SK-N-MC (cell line): Measurements from ENCODE around the gene SCFD2.
"Not testable (repeated sequence)": the region's sequence is repeated elsewhere in the genome, so short reads cannot be mapped to it uniquely, and the experiment has no call there.

ENCODE experiments used
- DNase-seq: peaks from one replicate; pipeline ENCODE4 v3.0.0-alpha.2; 2011; ENCODE audit warnings: low read depth, low spot score
- H3K27ac ChIP-seq: fragments of 200-600 bp; sonication (generic); 2 replicates; pipeline ENCODE4 v1.5.1; 2016; ENCODE audit warnings: mixed run types
- H3K36me3 ChIP-seq: fragments of 200-600 bp; sonication (generic); 2 replicates; pipeline ENCODE4 v1.6.1; 2017; ENCODE audit warnings: antibody characterized with exemption, low read length, mixed read lengths; ENCODE audit not compliant: insufficient read depth
- H3K4me3 ChIP-seq: fragments of 200-600 bp; sonication (generic); 2 replicates; pipeline ENCODE4 v1.5.1; 2016
- H3K9ac ChIP-seq: fragments of 200-600 bp; sonication (generic); 2 replicates; pipeline ENCODE4 v1.8.0; 2017; ENCODE audit warnings: mixed run types, mixed read lengths; ENCODE audit not compliant: insufficient read length
- H3K9me3 ChIP-seq: fragments of 200-600 bp; sonication (generic); 2 replicates; pipeline ENCODE4 v1.6.1; 2017; ENCODE audit warnings: low read depth, mild to moderate bottlenecking, antibody characterized with exemption, low read length, moderate library complexity, mixed read lengths
- EZH2 ChIP-seq: fragments of 200-600 bp; sonication (generic); IDR thresholded peaks from one replicate; pipeline ENCODE4 v1.6.1; 2017; ENCODE audit warnings: antibody characterized with exemption
- FOXP2 ChIP-seq: optimal IDR thresholded peaks from 2 replicates; pipeline ENCODE3; 2011; ENCODE audit warnings: mild to moderate bottlenecking, moderate library complexity; ENCODE audit not compliant: insufficient read depth; ENCODE audit errors: extremely low read length, control extremely low read depth
- POLR2AphosphoS5 ChIP-seq: IDR thresholded peaks from 2 replicates; pipeline ENCODE4 v1.6.1; 2012; ENCODE audit warnings: mild to moderate bottlenecking, low read depth, low read length, borderline replicate concordance

The SCFD2 gene

DNA sequence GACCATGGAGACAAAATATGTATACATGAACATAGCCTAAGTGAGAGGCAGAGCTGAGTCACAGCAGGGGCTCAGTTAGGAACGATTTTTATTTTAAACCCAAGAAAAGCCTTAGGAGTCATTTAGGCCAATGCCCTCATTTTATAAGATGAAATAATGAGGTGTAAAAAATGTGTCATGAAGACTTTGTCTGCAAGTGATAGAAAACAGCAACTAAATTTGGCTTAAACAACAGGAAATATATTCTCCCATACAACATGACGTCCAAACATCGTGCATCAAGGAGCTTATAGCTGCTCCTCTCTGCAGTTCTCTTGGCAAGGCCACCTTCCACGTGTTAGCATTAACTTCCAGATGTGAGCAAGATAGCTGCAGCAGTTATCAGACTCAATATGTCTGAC lies 16.8 kb downstream of the SCFD2 start:
- no peak overlapping the region for H3K27ac ChIP-seq
- H3K36me3 ChIP-seq, result peaks cover 9% of the 10 kb centered on the region; the same call in 1 of the 2 replicates
- DNase-seq, result no peak
- no peak overlapping the region for H3K4me3 ChIP-seq
- no peak for TF ChIP-seq FOXP2
- TF ChIP-seq EZH2, result no peak
- TF ChIP-seq POLR2AphosphoS5, result no peak
- H3K9me3 ChIP-seq, result no peaks in the 10 kb centered on the region
- no peak overlapping the region for H3K9ac ChIP-seq

DNA sequence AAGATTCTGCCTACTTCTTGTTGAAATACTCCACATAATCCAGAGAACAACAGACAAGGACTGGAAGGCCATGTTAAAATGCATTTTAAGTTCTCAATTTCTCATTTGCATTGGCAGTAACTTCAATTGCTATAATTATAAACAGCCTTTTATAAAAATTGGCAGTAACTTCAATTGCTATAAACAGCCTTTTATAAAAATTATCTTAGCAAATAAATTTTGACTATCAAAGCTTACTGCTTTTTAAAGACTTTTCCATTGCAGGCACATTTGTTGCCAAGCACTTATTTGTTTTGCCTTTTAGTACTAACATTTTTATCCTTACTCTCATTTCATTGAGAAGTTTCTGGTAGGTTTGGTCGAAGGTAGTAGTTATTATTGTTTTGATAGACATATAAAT lies 17.8 kb downstream of the SCFD2 start:
- H3K4me3 ChIP-seq, result no peak overlapping the region
- H3K36me3 ChIP-seq, result peaks cover 9% of the 10 kb centered on the region; the same call in 1 of the 2 replicates
- TF ChIP-seq POLR2AphosphoS5 (no peak), EZH2 (no peak), FOXP2 (no peak)
- H3K9ac ChIP-seq, result no peak overlapping the region
- no peak for DNase-seq
- H3K9me3 ChIP-seq, result no peaks in the 10 kb centered on the region
- H3K27ac ChIP-seq, result no peak overlapping the region; the same call in 1 of the 2 replicates

DNA sequence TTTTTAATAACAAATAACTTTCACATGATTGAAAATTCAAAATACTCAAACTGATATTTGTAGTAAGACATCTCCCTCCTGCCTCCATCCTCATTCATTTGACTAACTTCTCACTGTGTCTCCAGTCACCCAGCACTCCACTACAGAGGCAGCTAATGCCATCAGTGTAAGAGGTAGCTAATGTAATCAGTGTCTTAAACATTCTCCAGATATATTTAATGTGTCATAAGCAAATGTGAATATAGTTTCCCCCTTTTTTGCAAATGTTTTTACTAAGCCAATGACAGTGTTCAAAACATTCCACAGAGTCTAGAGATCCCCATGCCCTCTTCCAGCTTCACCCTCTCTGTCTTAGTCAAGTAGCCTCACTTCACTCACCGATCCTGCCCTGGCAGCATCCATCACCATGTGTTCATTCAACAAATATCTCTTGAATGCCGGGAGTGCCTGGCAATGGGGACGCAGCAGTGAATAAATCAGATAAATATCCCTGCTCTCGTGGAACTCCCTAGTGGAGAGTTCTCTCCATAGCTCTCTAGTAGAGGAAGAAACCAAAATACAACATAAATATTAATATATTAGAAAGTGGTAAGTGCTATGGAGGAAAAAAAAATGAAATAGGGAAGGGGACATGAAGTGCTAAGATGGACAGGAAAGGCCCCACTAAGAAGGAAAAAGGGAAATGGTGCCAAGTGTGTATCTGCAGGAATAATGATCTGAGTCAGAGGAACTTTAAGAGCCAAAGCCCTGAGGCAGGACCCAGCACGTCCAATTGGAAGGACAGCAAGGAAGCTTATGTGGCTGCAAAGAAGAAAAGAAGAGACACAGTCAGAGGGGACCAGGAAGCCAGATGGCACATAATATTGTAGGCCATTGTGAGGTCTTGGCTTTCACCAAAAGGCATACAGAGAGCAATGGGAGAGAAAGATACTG lies 18.7 kb downstream of the SCFD2 start:
- Histone ChIP-seq H3K36me3 (peaks cover 6% of the 10 kb centered on the region; the same call in 1 of the 2 replicates), H3K27ac (no peak overlapping the region), H3K9ac (no peak overlapping the region), H3K9me3 (no peaks in the 10 kb centered on the region), H3K4me3 (no peak overlapping the region)
- TF ChIP-seq POLR2AphosphoS5 (no peak), FOXP2 (no peak), EZH2 (no peak)
- no peak for DNase-seq

DNA sequence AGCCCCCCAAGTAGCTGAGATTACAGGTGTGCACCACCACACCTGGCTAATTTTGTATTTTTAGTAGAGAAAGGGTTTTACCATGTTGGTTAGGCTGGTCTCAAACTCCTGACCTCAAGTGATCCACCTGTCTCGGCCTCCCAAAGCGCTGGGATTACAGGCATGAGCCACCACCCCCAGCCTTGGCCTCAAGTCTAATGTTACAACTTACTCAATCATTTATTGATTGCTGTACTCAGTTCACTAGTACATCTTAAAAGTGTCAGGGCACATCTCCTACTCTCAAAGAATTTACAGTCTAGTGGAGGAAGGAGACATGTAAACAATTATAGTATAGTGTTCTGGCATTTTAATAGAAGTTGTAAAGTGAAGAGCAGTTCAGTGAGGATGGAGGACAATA lies 19.5 kb downstream of the SCFD2 start:
- H3K36me3 ChIP-seq, H3K4me3 ChIP-seq, H3K27ac ChIP-seq, H3K9ac ChIP-seq, H3K9me3 ChIP-seq, DNase-seq: not testable (repeated sequence)

DNA sequence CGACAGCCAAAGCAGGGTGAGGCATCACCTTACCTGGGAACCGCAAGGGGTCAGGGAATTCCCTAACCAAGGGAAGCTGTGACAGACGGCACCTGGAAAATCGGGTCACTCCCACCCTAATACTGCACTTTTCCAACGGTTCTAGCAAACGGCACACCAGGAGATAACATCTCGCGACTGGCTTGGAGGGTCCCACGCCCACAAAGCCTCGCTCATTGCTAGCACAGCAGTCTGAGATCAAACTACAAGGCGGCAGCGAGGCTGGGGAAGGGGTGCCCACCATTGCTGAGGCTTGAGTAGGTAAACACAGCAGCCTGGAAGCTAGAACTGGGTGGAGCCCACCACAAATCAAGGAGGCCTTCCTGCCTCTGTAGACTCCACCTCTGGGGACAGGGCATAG lies 25.7 kb downstream of the SCFD2 start:
- H3K4me3 ChIP-seq, H3K27ac ChIP-seq, H3K36me3 ChIP-seq, DNase-seq, H3K9ac ChIP-seq, H3K9me3 ChIP-seq: not testable (repeated sequence)

DNA sequence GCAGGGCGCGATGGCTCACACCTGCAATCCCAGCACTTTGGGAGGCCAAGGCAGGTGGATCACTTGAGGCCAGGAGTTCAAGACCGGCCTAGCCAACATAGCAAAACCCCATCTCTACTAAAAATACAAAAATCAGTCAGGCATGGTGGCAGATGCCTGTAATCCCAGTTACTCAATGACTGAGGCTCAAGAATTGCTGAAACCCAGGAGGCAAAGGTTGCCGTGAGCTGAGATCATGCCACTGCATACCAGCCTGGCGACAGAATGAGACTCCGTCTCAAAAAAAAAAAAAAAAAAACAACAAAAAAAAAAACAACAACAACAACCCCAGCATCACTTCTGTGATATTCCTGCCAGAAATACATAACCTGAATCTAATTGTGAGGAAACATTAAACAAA lies 30.9 kb downstream of the SCFD2 start:
- H3K9ac ChIP-seq, H3K27ac ChIP-seq, DNase-seq, H3K9me3 ChIP-seq, H3K36me3 ChIP-seq, H3K4me3 ChIP-seq: not testable (repeated sequence)

DNA sequence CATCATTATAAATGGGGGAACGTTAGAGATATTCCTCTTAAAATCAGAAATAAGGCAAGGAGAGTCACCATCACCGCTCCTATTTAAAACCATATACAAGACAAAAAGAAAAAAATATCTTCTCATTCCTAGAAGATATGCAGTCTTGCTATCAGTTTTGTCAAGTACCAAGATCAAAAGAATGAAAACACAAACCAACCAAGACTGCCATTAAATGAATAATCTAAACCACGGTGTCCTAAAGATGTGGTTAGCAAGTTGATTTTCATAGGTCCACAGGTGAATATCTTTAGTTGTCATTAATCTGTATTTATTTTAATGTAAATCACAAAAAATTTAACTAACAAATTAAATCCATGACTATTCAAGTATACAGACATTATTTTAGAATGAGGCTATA lies 39.3 kb downstream of the SCFD2 start:
- H3K4me3 ChIP-seq, result no peak overlapping the region
- H3K27ac ChIP-seq, result no peak overlapping the region
- H3K36me3 ChIP-seq, result no peaks in the 10 kb centered on the region
- no peaks in the 10 kb centered on the region for H3K9me3 ChIP-seq
- no peak overlapping the region for H3K9ac ChIP-seq
- DNase-seq, result no peak
- TF ChIP-seq EZH2, result no peak
- no peak for TF ChIP-seq FOXP2
- TF ChIP-seq POLR2AphosphoS5, result no peak

DNA sequence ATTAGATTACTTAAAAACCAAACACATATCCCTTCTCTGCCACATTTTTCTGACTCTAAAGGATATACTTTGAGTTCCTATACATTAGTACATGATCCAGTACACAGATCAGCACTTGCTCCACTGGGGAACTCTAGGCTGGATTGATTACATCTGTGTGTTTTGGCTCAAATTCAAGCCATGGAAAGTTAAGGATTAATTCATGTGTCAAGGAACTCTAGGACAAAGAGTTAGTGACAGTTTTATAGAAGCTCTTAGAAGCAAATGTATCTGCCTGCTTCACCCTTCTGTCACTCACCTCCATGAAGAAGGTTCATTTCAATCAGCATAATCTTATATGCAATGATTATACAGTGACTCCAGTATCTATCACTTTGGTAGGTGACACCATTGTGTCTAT lies 43.2 kb downstream of the SCFD2 start:
- no peak overlapping the region for H3K27ac ChIP-seq
- no peak overlapping the region for H3K9ac ChIP-seq
- H3K36me3 ChIP-seq, result no peaks in the 10 kb centered on the region
- no peak for DNase-seq
- H3K9me3 ChIP-seq, result no peaks in the 10 kb centered on the region
- TF ChIP-seq FOXP2 (no peak), EZH2 (no peak), POLR2AphosphoS5 (no peak)
- H3K4me3 ChIP-seq, result no peak overlapping the region

DNA sequence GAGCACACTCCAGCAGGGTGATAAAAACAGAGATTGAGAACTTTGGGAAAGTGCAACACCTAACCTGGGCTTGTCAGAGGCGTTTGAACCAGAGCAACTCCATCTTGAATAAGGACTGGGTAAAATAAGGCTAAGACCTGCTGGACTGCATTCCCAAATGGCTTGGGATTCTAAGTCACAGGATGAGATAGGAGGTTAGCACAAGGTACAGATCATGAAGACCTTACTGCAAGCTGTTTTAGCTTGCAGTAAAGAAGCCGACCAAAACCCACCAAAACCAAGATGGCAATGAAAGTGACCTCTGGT lies 43.9 kb downstream of the SCFD2 start:
- peak overlapping the region; percentile 82; the same call in 1 of the 2 replicates for H3K27ac ChIP-seq
- H3K36me3 ChIP-seq, result no peaks in the 10 kb centered on the region
- TF ChIP-seq FOXP2 (no peak), EZH2 (no peak), POLR2AphosphoS5 (no peak)
- no peak overlapping the region for H3K4me3 ChIP-seq
- H3K9me3 ChIP-seq, result no peaks in the 10 kb centered on the region
- no peak overlapping the region for H3K9ac ChIP-seq
- DNase-seq, result no peak
